ENCODE results near the gene ASPN. TPM values are rescaled to one million over a fixed set of nuclear protein-coding genes. Genes with fewer than 3 reads are reported as not detected.

Gene ASPN
- total and polyA plus RNA-seq, 2 experiments from 2014 or later = 0.82 TPM; not detected in 1

DNA sequence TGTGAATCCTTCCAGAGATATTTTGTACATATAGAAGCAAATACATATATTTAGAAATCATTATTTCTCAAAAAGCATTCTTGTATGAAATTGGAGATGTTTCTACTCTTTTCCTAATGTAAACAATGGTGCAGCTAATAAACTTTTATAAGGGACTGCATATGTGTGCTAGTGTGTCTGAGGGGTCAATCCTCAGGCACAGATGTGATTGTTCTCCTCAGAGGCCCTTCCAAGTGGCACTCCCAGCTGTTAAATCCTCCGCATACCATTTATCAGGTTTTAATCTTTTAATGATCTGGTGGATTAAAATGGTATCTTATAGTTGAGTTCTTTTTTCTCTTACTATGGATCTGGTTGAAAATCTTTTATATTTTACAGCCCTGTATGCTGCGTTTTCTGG lies 52.5 kb downstream of the ASPN start:
- H3K4me2 ChIP-seq = no peak overlapping the region
- Mint-ChIP-seq H3K4me1 (no peaks in the 10 kb centered on the region), H3K4me3 (no peak overlapping the region), H3K27me3 (ENCODE audit: insufficient read depth, low read depth, poor library complexity) (no peaks in the 10 kb centered on the region), H3K27ac (no peak overlapping the region), H3K9me3 (no peaks in the 10 kb centered on the region), H3K36me3 (ENCODE audit: low read depth) (no peaks in the 10 kb centered on the region)
- H3K9me2 ChIP-seq (ENCODE audit: insufficient read depth) = no peaks in the 10 kb centered on the region
- no peaks in the 10 kb centered on the region for H3K27me3 ChIP-seq (ENCODE audit: insufficient read depth)
- H2AFZ ChIP-seq = no peak overlapping the region
- no peaks in the 10 kb centered on the region for H3K36me3 ChIP-seq (ENCODE audit: insufficient read depth)
- TF ChIP-seq, protein P1, sequence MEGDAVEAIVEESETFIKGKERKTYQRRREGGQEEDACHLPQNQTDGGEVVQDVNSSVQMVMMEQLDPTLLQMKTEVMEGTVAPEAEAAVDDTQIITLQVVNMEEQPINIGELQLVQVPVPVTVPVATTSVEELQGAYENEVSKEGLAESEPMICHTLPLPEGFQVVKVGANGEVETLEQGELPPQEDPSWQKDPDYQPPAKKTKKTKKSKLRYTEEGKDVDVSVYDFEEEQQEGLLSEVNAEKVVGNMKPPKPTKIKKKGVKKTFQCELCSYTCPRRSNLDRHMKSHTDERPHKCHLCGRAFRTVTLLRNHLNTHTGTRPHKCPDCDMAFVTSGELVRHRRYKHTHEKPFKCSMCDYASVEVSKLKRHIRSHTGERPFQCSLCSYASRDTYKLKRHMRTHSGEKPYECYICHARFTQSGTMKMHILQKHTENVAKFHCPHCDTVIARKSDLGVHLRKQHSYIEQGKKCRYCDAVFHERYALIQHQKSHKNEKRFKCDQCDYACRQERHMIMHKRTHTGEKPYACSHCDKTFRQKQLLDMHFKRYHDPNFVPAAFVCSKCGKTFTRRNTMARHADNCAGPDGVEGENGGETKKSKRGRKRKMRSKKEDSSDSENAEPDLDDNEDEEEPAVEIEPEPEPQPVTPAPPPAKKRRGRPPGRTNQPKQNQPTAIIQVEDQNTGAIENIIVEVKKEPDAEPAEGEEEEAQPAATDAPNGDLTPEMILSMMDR (conservative IDR thresholded peaks at IDR 0.05; ENCODE audit: low read depth in 2 of 2) = no peak
- no peak for TF ChIP-seq ZNF114 (CRISPR knock-in tag; IDR thresholded peaks at IDR 0.05)
- TF ChIP-seq CREB1 (CRISPR knock-in tag; IDR thresholded peaks at IDR 0.05; ENCODE audit: low read depth) = no peak
- no peak for TF ChIP-seq EZH2phosphoT487 (IDR thresholded peaks at IDR 0.05; ENCODE audit: unreplicated experiment)
- TF ChIP-seq EZH2 (IDR thresholded peaks at IDR 0.05; ENCODE audit: low read depth, unreplicated experiment) = no peak
- TF ChIP-seq, protein P2, sequence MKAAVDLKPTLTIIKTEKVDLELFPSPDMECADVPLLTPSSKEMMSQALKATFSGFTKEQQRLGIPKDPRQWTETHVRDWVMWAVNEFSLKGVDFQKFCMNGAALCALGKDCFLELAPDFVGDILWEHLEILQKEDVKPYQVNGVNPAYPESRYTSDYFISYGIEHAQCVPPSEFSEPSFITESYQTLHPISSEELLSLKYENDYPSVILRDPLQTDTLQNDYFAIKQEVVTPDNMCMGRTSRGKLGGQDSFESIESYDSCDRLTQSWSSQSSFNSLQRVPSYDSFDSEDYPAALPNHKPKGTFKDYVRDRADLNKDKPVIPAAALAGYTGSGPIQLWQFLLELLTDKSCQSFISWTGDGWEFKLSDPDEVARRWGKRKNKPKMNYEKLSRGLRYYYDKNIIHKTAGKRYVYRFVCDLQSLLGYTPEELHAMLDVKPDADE (IDR thresholded peaks at IDR 0.05) = no peak
- TF ChIP-seq POLR2AphosphoS5 (IDR thresholded peaks at IDR 0.05; ENCODE audit: low read depth) = no peak
- TF ChIP-seq, protein P3, sequence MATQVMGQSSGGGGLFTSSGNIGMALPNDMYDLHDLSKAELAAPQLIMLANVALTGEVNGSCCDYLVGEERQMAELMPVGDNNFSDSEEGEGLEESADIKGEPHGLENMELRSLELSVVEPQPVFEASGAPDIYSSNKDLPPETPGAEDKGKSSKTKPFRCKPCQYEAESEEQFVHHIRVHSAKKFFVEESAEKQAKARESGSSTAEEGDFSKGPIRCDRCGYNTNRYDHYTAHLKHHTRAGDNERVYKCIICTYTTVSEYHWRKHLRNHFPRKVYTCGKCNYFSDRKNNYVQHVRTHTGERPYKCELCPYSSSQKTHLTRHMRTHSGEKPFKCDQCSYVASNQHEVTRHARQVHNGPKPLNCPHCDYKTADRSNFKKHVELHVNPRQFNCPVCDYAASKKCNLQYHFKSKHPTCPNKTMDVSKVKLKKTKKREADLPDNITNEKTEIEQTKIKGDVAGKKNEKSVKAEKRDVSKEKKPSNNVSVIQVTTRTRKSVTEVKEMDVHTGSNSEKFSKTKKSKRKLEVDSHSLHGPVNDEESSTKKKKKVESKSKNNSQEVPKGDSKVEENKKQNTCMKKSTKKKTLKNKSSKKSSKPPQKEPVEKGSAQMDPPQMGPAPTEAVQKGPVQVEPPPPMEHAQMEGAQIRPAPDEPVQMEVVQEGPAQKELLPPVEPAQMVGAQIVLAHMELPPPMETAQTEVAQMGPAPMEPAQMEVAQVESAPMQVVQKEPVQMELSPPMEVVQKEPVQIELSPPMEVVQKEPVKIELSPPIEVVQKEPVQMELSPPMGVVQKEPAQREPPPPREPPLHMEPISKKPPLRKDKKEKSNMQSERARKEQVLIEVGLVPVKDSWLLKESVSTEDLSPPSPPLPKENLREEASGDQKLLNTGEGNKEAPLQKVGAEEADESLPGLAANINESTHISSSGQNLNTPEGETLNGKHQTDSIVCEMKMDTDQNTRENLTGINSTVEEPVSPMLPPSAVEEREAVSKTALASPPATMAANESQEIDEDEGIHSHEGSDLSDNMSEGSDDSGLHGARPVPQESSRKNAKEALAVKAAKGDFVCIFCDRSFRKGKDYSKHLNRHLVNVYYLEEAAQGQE (IDR thresholded peaks at IDR 0.05; ENCODE audit: unreplicated experiment) = no peak
- no peak for TF ChIP-seq NANOG (IDR thresholded peaks at IDR 0.05; ENCODE audit: borderline replicate concordance)
- no peak for TF ChIP-seq ZNF462 (CRISPR knock-in tag; IDR thresholded peaks at IDR 0.05)
- TF ChIP-seq STAT1 (IDR thresholded peaks at IDR 0.05; ENCODE audit: unreplicated experiment) = no peak
- no peak for TF ChIP-seq ZNF331 (CRISPR knock-in tag; IDR thresholded peaks at IDR 0.05; ENCODE audit: low read depth)
- no peak for TF ChIP-seq JUNB (IDR thresholded peaks at IDR 0.05; ENCODE audit: unreplicated experiment)
- no peak for DNase-seq (ENCODE audit: low spot score)
- H3K79me2 ChIP-seq (replicated peaks; ENCODE audit: insufficient read depth) = no peaks in the 10 kb centered on the region
- H4K20me1 ChIP-seq (replicated peaks; ENCODE audit: insufficient read depth) = no peaks in the 10 kb centered on the region
- ATAC-seq = no peak
- no peaks in the 10 kb centered on the region for H3F3A ChIP-seq (replicated peaks; ENCODE audit: low read depth)
- H3K27ac ChIP-seq (ENCODE audit: low read depth) = no peak overlapping the region
- H3K4me3 ChIP-seq = no peak overlapping the region
- H3K4me1 ChIP-seq (ENCODE audit: insufficient read depth) = no peaks in the 10 kb centered on the region

Measured in GM23338 (cell line).